CD4-positive, alpha-beta T cell treated with Interleukin-6 for 4 hours (primary cell): ENCODE results near the gene RNGTT.
A peak's percentile ranks its signal among the peaks of the same experiment; 100 is the strongest.
"Not testable (repeated sequence)": the region's sequence is repeated elsewhere in the genome, so short reads cannot be mapped to it uniquely, and the experiment has no call there.

Experiments used
- DNase-seq: peaks from one replicate; pipeline ENCODE4 v3.0.0-alpha.2; 2020; ENCODE audit warnings: mixed read lengths

RNGTT gene

DNA sequence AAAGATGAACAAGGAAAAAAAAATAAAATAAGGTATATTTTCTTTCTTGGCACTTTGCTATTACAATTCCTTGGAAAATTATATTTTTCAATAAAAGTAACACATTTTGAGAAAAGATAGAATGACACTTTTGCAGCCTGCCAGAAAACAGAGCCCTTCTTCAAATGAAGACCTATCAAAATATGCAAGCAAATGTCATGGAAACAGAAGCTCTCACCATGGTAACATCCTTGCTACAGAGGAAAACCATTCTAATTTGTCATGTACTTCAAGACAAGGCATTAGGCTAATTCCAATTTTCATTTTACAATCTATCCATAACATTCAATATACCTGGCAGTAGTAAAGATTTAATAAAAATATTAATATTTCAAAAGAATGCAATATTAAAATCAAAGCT is 177.9 kb downstream of the RNGTT start:
- DNase-seq = no peak

DNA sequence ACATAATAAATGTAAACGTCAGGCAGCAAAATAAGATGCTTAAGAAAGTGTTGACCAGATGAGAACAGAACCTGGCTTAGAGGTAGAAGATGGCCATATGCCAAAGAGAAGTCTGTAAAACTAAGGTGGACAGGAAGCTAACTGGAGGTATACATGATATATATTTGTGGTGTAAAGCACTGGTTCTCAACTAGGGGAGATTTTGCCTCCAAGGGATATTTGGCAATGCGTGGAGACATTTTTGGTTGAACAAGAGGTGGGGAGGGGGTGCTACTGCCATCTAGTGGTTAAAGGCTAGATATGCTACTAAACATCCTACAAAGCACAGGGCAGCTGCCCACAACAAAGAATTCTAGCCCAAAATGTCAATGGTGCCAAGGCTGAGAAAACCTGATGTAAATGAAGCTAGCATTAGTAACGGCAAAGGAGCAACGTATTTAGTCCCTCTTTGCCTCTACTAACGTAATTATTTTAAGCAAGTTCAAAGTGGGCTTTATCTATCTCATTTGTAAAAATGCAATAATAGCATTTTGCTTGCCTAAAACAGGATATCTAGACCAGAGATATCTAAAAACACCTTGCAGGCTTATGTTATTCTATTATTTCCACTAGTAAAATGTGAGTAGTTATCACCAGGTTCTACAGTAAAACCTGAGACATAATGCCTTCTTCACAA is 182.6 kb downstream of the RNGTT start:
- peak; percentile 51 for DNase-seq

DNA sequence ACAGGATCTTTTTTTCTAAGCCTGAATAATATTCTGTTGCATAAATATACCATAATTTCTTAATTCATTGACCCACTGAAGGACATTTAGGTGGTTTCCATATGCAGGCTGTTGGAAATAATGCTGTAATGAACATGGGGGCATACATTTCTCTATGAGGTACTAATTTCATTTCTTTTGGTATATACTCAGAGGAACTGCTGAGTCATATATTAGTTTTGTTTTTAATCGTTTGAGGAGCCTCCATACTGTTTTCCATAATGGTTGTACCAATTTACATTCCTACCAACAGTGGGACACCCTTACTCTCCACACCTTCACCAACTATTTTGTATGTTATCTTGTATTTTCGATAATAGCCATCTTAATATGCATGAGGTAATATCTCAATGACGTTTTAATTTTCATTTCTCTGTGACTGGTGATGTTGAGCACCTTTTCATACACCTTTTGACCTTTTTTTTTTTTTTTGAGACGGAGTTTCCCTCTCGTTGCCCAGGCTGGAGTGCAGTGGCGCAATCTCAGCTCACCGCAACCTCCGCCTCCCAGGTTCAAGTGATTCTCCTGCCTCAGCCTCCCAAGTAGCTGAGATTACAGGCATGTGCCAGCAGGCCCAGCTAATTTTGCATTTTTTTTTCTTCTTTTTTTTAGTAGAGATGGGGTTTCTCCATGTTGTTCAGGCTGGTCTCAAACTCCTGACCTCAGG is 187.4 kb downstream of the RNGTT start:
- no peak for DNase-seq

DNA sequence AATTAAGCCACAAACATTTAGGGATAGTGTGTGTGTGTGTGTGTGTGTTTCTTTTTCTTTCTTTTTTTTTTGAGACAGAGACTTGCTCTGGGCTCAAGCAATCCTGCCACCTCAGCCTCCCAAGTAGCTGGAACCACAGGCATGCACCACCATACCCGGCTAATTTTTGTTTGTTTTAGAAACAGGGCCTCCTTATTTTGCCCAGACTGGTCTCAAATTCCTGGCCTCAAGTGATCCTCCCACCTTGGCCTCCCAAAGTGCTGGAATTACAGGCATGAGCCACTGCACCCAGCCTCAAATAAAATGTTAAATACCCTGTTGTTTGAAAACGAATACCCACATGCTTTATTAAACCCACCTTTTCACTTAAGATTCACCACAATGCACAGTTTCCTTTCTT is 195.3 kb downstream of the RNGTT start:
- not testable (repeated sequence) for DNase-seq

DNA sequence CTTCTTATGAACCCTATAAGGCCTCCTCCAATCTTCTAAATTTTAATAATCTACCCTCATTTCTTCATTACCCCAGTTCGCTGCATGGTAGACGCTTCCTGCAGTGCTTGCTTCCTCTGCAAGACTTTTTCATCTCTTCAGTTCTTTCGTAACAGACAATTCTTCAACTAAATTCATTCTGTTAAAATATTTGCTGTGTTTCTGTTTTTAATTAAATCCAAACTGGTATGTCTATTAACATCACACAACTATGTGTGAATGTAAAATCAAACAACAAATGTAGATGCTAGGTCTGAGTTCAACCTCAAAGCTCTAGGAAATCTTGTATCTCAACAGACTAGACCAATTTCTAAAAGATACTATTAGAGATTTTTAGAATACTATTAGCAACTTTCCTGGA is 199.3 kb downstream of the RNGTT start:
- DNase-seq = no peak

DNA sequence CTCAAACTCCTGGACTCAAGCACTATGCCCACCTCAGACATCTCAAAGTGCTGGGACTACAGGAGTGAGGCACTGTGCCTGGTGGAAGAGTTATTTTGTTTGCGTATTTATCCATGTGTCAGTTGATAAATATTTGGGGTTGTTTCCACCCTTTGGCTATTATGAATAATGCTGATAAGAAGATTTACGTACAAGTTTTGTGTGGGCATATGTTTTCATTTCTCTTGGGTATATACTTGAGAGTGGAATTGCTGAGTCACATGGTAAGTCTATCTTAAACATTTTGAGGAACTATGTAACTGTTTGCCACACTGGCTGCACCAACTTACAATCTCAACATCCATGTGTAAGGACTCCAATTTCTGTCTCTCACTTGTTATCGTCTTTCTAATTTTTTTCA is 200.3 kb downstream of the RNGTT start:
- DNase-seq = no peak

DNA sequence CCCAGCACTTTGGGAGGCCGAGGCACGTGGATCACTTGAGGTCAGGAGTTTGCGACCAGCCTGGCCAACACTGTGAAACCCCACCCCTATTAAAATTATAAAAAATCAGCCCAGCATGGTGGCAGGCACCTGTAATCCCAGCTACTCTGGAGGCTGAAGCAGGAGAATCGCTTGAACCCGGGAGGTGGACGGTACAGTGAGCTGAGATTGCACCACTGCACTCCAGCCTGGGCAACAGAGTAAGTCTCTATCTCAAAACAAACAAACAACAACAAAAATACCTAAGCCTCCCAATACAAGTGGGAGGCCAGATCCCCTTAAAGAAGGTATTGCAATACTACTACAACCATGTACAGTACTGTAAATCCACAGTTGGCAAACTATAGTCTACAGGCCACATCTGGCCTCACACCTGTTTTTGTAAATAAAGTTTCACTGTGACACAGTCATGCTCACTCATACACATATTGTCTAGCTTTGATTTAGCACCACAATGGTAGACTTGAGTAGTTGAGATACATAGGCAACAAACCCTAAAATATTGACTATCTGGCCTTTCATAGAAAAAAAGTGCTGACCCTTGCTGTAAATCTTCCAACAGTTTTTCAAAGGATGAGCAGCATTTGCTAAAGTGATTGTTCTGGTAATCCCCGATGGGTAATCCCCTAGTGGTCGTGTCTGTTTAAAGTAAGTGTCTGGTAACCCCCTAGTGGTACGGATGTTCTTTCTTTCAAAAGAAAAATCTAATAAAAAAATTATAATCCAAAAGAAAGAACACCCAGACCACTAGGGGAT is 202.0 kb downstream of the RNGTT start:
- no peak for DNase-seq

DNA sequence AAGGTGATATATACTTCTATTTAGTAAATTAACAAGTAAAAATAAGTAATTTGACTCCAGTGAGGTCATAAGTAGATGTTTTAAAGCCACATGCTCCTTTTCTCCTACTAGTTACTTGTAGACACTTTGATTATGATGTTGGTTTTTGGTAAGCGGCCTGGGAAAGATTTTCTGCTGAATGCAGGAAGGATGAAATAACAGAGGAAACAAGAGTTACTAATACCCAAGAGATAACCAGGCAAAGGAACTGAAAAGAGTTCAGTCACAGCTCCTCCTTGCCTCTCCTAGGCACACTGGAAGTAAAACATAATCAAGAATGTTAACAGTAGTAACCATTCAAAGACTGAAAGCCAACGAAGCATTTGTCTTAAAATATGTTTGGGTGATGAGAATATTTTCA is 203.3 kb downstream of the RNGTT start:
- no peak for DNase-seq

DNA sequence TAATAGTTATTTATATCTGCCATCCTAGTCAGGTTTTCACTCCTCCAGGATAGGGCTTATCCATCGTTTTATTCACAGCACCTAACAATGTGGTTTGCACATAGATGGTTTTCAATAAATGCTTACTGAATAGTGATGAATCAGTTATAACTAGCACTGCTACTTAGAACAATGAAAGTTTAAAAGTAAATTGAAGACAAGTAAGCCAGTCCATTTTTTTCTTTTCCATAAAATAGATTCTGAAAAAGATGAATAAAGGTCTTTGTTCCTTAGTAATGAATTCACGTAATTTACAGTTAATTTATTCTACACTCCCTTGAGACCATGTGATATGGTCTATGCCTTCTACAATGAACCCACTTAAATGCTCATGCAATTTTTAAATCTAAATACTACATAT is 212.5 kb downstream of the RNGTT start:
- no peak for DNase-seq

DNA sequence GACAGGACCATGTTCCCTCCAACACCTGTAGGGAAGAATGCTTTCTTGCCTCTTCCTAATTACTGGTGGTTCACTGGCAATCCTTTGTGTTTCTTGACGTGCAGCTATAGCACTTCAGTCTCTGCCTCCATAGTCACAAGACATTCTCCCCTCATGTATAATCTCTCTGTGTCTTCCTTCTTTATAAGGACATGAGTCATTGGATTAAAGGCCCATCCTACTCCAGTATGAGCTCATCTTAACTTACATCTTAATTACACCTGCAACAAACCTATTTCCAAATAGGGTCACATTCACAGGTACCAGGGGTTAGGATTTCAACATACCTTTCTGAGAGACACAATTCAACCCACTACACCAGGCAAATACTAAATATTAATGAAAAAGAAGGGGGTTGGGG is 213.6 kb downstream of the RNGTT start:
- DNase-seq = no peak

DNA sequence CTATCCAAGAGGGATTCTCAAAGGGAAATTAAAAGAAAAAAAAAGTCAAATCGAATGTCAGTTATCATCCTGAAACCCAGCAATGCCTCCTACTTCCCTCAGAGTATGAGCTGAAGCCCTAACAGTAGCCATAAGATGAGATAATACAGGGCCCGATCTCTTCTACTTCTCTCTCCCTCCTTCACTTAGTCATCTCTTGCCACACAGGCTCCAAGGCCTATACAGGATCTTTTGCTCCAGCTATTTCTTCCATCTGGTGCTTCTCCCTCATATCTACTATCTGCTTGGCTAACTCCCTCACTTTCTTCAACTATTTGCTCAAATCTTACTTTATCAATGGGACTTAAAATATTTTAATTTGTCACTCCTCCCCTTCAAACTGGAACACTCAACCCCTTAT is 215.3 kb downstream of the RNGTT start:
- no peak for DNase-seq

DNA sequence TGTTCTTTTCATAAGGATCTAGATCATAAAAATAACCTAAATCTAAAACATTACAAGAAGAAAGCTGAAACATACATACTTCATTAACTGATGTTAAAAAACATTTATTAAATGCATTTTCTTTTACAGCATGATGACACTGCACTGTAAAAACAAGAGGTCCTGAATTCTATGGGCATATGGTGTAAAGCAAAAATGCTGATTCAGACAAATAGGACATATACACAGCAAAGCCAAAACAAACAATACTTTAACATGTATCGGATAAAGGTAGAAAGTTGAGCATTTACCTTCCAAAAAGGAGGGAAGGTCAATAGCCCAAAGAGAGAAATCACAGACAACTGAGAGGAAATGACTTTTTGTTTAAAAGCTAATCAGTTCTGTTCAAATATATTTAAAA is 221.5 kb downstream of the RNGTT start:
- no peak for DNase-seq

DNA sequence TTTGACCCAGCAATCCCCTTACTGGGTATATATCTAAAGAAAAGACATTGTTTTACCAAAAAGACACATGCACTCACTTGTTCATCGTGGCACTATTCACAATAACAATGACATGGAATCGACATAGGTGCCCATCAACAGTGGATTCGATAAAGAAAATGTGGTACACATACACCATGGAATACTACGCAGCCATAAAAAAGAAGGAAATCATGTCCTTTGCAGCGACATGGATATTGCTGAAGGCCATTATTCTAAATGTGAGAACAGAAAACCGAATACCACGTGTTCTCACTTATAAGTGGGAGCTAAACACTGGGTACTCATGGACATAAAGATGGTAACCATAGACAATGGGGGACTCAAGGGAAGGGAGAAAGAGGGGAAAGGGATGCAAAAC is 222.3 kb downstream of the RNGTT start:
- DNase-seq = no peak

DNA sequence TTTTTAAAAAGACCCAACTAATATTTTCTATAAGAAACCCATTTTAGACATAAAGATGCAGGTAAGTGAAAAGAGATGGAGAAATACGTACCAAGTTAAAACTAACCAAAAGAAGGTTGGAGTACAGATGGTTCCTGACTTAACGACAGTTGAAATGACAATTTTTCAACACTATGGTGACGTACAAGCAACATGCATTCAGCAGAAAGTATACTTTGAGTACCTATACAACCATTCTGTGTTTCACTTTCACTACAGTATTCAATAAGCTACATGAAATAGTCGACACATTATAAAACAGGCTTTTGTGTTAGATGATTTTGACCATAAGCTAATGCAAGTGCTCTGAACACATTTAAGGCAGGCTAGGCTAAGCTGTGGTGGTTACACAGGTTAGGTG is 228.9 kb downstream of the RNGTT start:
- DNase-seq = no peak

DNA sequence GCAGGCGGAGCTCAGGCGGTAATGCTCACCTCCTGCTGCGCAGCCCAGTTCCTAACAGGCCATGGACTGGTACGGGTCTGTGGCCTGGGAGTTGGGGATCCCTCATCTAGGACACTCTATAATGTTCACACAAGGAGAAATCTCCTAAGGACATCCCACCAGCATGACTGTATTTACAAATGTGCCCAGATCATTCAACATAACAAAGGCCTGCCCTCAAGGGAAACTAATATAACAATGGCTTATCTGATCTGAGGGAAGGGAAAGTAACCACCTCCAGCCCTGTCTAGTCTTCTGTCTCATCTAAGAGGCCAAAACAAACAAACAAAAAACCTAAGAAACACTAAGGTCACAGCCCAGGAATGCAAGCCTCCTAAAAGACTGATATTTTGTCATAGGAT is 232.8 kb downstream of the RNGTT start:
- DNase-seq = no peak

DNA sequence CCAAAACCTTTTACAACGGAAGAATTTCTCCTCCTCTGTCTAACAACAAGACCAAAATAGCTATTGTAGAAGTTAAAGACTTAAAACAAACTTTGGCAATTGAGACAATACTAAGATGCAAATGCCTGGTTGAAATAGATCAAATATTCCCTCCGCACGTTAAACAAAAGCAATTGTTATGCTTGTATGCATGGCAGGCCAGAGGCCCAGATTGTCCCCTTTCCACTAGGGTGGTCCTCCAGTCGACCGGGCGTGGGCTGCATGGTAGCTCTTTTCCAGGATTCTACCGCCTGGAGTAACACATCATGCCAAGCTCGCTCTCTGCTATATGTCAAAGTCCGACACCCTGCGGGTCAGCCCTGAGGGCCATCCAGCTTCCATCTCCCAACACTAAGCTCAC is 234.7 kb downstream of the RNGTT start:
- no peak for DNase-seq

DNA sequence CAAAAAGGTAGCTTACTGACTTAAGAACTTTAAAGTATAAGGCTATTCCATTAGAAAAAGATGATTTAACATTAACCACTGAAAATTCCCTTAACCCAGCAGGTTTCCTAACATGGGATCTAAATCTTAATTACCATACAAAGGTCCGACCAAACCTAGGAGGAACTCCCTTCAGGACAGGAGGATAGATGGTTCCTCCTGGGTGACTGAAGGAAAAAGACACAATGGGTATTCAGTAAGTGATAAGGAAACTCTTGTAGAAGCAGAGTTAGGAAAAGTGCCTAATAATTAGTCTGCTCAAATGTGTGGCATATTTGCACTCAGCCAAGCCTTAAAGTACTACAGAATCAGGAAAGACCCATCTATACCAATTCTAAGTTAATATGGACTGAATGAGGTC is 237.0 kb downstream of the RNGTT start:
- DNase-seq = not testable (repeated sequence)

DNA sequence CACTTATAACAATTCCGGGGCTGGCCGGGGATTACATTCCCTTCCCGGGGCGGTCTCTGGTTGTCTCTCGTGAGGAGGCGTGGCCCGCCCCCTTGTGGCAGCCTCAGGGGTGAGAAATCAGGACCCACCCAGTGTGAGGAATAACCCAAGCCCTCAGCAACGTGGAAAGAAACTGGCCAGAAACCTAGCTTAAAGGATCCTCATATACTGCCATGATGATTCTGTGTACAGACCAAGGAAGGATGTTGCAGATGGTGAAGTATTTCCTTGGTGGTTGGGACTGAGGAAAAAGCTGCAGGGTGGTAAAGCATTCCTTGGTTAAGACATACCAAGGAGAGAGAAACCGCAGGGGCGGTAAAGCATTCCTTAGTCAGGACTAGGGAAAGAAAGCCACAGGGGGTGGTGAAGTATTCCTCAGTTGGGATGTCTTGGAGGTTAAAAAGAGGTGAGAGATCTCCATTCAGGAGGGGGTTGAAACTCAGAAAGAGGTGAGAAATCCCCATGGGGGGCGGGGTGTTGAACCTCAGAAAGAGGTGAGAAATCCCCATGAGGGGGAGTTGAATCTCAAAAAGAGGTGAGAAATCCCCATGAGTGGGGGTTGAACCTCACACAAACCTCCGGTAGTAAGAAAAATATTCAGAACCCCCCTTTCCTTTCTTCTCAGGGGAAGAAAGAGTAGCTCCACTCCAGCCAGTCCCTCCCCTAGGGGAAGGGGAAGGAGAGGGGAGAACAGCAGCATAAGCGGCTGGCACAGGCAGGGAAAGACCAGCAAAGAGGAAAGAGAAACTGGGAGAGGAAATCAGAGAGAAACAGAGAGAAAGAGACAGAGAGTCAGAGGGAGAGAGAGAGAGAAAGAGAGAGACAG is 238.1 kb downstream of the RNGTT start:
- DNase-seq = no peak

DNA sequence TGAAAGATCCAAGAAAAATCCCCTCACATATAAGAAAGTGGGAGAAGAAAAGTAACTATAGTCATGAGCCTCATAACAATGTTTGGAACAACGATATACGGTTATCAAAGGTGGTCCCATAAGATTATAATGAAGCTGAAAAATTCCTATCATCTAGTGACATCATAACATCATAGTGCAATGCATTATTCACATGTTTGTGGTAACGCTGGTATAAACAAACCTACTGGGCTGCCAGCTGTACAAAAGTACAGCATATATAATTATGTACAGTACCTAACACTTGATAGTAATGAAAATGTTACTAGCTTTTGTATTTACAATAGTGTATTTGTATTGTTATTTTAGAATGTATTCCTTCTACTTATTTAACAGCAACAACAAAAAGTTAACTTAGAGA is 240.7 kb downstream of the RNGTT start:
- DNase-seq = no peak

DNA sequence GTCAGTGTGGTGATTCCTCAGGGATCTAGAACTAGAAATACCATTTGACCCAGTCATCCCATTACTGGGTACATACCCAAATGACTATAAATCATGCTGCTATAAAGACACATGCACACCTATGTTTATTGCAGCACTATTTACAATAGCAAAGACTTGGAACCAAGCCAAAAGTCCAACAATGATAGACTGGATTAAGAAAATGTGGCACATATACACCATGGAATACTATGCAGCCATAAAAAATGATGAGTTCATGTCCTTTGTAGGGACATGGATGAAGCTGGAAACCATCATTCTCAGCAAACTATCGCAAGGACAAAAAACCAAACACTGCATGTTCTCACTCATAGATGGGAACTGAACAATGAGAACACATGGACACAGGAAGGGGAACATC is 247.0 kb downstream of the RNGTT start:
- DNase-seq = not testable (repeated sequence)

DNA sequence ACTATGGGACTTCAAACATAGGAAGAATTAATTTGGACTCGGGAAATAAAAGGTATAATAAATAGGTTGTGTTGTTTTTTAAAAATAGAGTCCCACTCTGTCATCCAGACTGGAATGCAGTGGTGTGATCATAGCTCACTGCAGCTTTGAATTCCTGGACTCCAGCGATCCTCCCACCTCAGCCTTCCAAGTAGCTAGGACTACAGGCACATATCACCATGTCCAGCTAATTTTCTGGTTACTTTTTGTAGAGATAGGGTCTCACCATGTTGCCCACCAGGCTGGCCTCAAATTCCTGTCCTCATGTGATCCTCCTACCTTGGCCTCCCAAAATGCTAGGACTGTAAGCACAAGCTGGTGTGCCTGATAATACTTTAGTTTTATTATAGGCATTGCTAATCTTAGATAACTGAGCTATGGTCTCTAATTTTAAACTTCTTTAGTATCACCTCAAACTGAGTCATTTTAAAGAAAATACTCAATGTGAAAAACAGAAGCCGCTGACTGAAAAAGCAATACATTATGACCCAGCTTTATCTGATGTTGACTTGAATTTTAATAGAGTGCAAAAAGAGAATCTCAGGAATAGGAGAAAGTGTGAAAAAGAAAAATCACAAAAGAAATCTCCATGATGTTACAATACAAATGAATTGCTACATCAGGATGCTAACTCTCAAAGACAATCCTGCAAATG is 251.0 kb downstream of the RNGTT start:
- no peak for DNase-seq

DNA sequence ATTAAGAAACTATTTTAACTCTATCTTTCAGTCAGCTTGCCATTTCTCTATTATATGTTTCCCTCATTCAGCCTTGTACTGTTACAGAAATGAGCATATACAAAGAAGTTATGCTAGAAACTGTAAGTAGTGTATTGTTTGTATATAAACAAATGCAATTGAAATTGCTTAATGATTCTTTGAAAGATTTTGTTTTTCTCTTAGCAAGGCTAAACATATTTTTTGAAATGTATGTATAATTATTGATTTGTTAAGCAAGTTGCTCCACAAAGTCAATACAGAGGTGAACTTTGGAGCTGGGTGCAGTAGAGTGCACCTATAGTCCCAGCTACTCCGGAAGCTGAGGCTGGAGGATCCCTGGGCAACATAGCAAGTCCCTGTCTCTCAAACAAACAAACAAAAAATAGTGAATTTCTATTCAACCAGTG is 253.6 kb downstream of the RNGTT start:
- no peak for DNase-seq
